ENCODE results near the gene HCRTR1.

GRCh38 chr1:31657972-31658510, 40.6 kb downstream of the HCRTR1 start:
- no peak for TF ChIP-seq POLR2A (IDR thresholded peaks at IDR 0.05; ENCODE audit: low read depth, low read length)
- TF ChIP-seq CTCF (IDR thresholded peaks at IDR 0.05; ENCODE audit: extremely low read depth in 1 of 2, insufficient read depth in 1 of 2, low read depth in 1 of 2, low read length in 2 of 2), result no peak
- TF ChIP-seq FOS (IDR thresholded peaks at IDR 0.05; ENCODE audit: borderline replicate concordance, insufficient read depth, low read length), result no peak
- TF ChIP-seq EZH2 (IDR thresholded peaks at IDR 0.05; ENCODE audit: borderline replicate concordance, low read depth, low read length, severe bottlenecking), result no peak

Measured in endothelial cell of umbilical vein (primary cell).